ENCODE data around the gene TUBB6. TPM values are rescaled to one million over a fixed set of nuclear protein-coding genes. Genes with fewer than 3 reads are reported as not detected.

Gene TUBB6
- total RNA-seq, 6 experiments from 2014 or later = 434 to 602 (median 568) TPM

- peaks cover 39% of the 10 kb centered on the region for H3K36me3 Mint-ChIP-seq (ENCODE audit: low read depth)
- H3K4me3 Mint-ChIP-seq = no peak overlapping the region
- no peak for DNase-seq
- H3K9me3 Mint-ChIP-seq = no peaks in the 10 kb centered on the region
- peaks cover 6% of the 10 kb centered on the region for H3K27me3 Mint-ChIP-seq (ENCODE audit: insufficient read depth)
- peaks cover 25% of the 10 kb centered on the region for H3K4me1 Mint-ChIP-seq (ENCODE audit: low read depth)
- no peak overlapping the region for H3K27ac Mint-ChIP-seq
- no peak for TF ChIP-seq CTCF (IDR thresholded peaks at IDR 0.05)
Measured at GRCh38 chr18:12334366-12334808, 26.3 kb downstream of the TUBB6 start.

- no peak for TF ChIP-seq CTCF (IDR thresholded peaks at IDR 0.05)
- Mint-ChIP-seq H3K9me3 (no peaks in the 10 kb centered on the region), H3K4me3 (no peak overlapping the region), H3K27me3 (ENCODE audit: insufficient read depth) (peaks cover 5% of the 10 kb centered on the region), H3K4me1 (ENCODE audit: low read depth) (peaks cover 25% of the 10 kb centered on the region), H3K27ac (no peak overlapping the region), H3K36me3 (ENCODE audit: low read depth) (peaks cover 34% of the 10 kb centered on the region)
- DNase-seq = no peak
Measured at GRCh38 chr18:12334863-12335262, 26.8 kb downstream of the TUBB6 start.

- peaks cover 32% of the 10 kb centered on the region for H3K36me3 Mint-ChIP-seq (ENCODE audit: low read depth)
- no peak for TF ChIP-seq CTCF (IDR thresholded peaks at IDR 0.05)
- no peak overlapping the region for H3K4me3 Mint-ChIP-seq
- no peak overlapping the region for H3K27ac Mint-ChIP-seq
- H3K4me1 Mint-ChIP-seq (ENCODE audit: low read depth) = peaks cover 25% of the 10 kb centered on the region
- no peak for DNase-seq
- peaks cover 5% of the 10 kb centered on the region; the same call in 1 of the 2 replicates for H3K27me3 Mint-ChIP-seq (ENCODE audit: insufficient read depth)
- no peaks in the 10 kb centered on the region for H3K9me3 Mint-ChIP-seq
Measured at GRCh38 chr18:12335503-12335902, 27.5 kb downstream of the TUBB6 start.

- DNase-seq = no peak
- Mint-ChIP-seq H3K27me3 (ENCODE audit: insufficient read depth) (peaks cover 5% of the 10 kb centered on the region; the same call in 1 of the 2 replicates), H3K9me3 (no peaks in the 10 kb centered on the region), H3K4me3 (no peak overlapping the region), H3K27ac (no peak overlapping the region), H3K36me3 (ENCODE audit: low read depth) (peaks cover 32% of the 10 kb centered on the region), H3K4me1 (ENCODE audit: low read depth) (peaks cover 25% of the 10 kb centered on the region)
- no peak for TF ChIP-seq CTCF (IDR thresholded peaks at IDR 0.05)
Measured at GRCh38 chr18:12336171-12336613, 28.2 kb downstream of the TUBB6 start.

- H3K27ac Mint-ChIP-seq = peak overlapping the region; percentile 1; the same call in 1 of the 2 replicates
- no peak overlapping the region; the same call in 1 of the 2 replicates for H3K4me3 Mint-ChIP-seq
- peaks cover 5% of the 10 kb centered on the region; the same call in 1 of the 2 replicates for H3K27me3 Mint-ChIP-seq (ENCODE audit: insufficient read depth)
- H3K36me3 Mint-ChIP-seq (ENCODE audit: low read depth) = peaks cover 33% of the 10 kb centered on the region
- no peaks in the 10 kb centered on the region for H3K9me3 Mint-ChIP-seq
- no peak for TF ChIP-seq CTCF (IDR thresholded peaks at IDR 0.05)
- peak; percentile 64 for DNase-seq
- H3K4me1 Mint-ChIP-seq (ENCODE audit: low read depth) = peaks cover 25% of the 10 kb centered on the region
Measured at GRCh38 chr18:12336887-12337286, 28.8 kb downstream of the TUBB6 start.
